ENCODE results near the gene PAX9.

PAX9 gene

GRCh38 chr14:36649872-36650650 is 11.6 kb upstream of the PAX9 start:
- H3K27me3 ChIP-seq (ENCODE audit: insufficient read depth, low read length, poor library complexity) = no peaks in the 10 kb centered on the region

GRCh38 chr14:36652542-36653201 is 9.0 kb upstream of the PAX9 start:
- no peak overlapping the region for H3K27ac ChIP-seq (ENCODE audit: low read length)
- no peak for DNase-seq
- TF ChIP-seq CTCF (IDR thresholded peaks at IDR 0.05; ENCODE audit: borderline replicate concordance, extremely low read depth, low read length, poor library complexity, severe bottlenecking) = no peak
- TF ChIP-seq EZH2 (IDR thresholded peaks at IDR 0.05; ENCODE audit: borderline replicate concordance, low read depth, low read length, severe bottlenecking) = no peak
- no peak overlapping the region for H3K4me2 ChIP-seq (ENCODE audit: insufficient read depth, low read length)
- H2AFZ ChIP-seq (ENCODE audit: low read depth, low read length) = no peak overlapping the region
- H3K79me2 ChIP-seq (ENCODE audit: insufficient read depth, low read length) = no peaks in the 10 kb centered on the region
- H3K9me3 ChIP-seq (ENCODE audit: insufficient read depth, low read length, severe bottlenecking) = peaks cover 14% of the 10 kb centered on the region
- H3K4me1 ChIP-seq (ENCODE audit: insufficient read depth, low read length) = no peaks in the 10 kb centered on the region
- H3K4me3 ChIP-seq (ENCODE audit: low read depth in 1 of 2, low read length in 2 of 2) = no peak overlapping the region
- no peaks in the 10 kb centered on the region for H4K20me1 ChIP-seq (ENCODE audit: insufficient read depth, low read length)
- no peaks in the 10 kb centered on the region for H3K36me3 ChIP-seq (ENCODE audit: insufficient read depth, low read length)
- no peak overlapping the region for H3K9ac ChIP-seq (ENCODE audit: low read depth, low read length)
- no peak for ATAC-seq (ENCODE audit: insufficient read depth, low read depth)
- H3K27me3 ChIP-seq (ENCODE audit: insufficient read depth, low read length, poor library complexity) = no peaks in the 10 kb centered on the region

More at GRCh38 chr14:36649872-36650650, 11.6 kb upstream of the PAX9 start:
- H3K4me3 ChIP-seq (ENCODE audit: low read depth in 1 of 2, low read length in 2 of 2) = no peak overlapping the region
- no peak for DNase-seq
- no peaks in the 10 kb centered on the region for H3K36me3 ChIP-seq (ENCODE audit: insufficient read depth, low read length)
- H3K9me3 ChIP-seq (ENCODE audit: insufficient read depth, low read length, severe bottlenecking) = peaks cover 5% of the 10 kb centered on the region
- H4K20me1 ChIP-seq (ENCODE audit: insufficient read depth, low read length) = no peaks in the 10 kb centered on the region
- no peaks in the 10 kb centered on the region for H3K4me1 ChIP-seq (ENCODE audit: insufficient read depth, low read length)
- no peak for ATAC-seq (ENCODE audit: insufficient read depth, low read depth)
- no peaks in the 10 kb centered on the region for H3K79me2 ChIP-seq (ENCODE audit: insufficient read depth, low read length)
- no peak overlapping the region for H2AFZ ChIP-seq (ENCODE audit: low read depth, low read length)
- no peak overlapping the region for H3K27ac ChIP-seq (ENCODE audit: low read length)
- no peak overlapping the region for H3K9ac ChIP-seq (ENCODE audit: low read depth, low read length)
- no peak overlapping the region for H3K4me2 ChIP-seq (ENCODE audit: insufficient read depth, low read length)
- no peak for TF ChIP-seq CTCF (IDR thresholded peaks at IDR 0.05; ENCODE audit: borderline replicate concordance, extremely low read depth, low read length, poor library complexity, severe bottlenecking)
- no peak for TF ChIP-seq EZH2 (IDR thresholded peaks at IDR 0.05; ENCODE audit: borderline replicate concordance, low read depth, low read length, severe bottlenecking)

GRCh38 chr14:36653413-36653812 is 8.2 kb upstream of the PAX9 start:
- DNase-seq (no peak), ATAC-seq (ENCODE audit: insufficient read depth, low read depth) (no peak)
- no peaks in the 10 kb centered on the region for H3K79me2 ChIP-seq (ENCODE audit: insufficient read depth, low read length)
- no peak overlapping the region for H3K27ac ChIP-seq (ENCODE audit: low read length)
- H3K4me3 ChIP-seq (ENCODE audit: low read depth in 1 of 2, low read length in 2 of 2) = no peak overlapping the region
- TF ChIP-seq CTCF (IDR thresholded peaks at IDR 0.05; ENCODE audit: borderline replicate concordance, extremely low read depth, low read length, poor library complexity, severe bottlenecking) (no peak), EZH2 (IDR thresholded peaks at IDR 0.05; ENCODE audit: borderline replicate concordance, low read depth, low read length, severe bottlenecking) (no peak)
- H3K9ac ChIP-seq (ENCODE audit: low read depth, low read length) = no peak overlapping the region
- H3K4me2 ChIP-seq (ENCODE audit: insufficient read depth, low read length) = no peak overlapping the region
- peaks cover 14% of the 10 kb centered on the region for H3K9me3 ChIP-seq (ENCODE audit: insufficient read depth, low read length, severe bottlenecking)
- H4K20me1 ChIP-seq (ENCODE audit: insufficient read depth, low read length) = no peaks in the 10 kb centered on the region
- no peaks in the 10 kb centered on the region for H3K36me3 ChIP-seq (ENCODE audit: insufficient read depth, low read length)
- H2AFZ ChIP-seq (ENCODE audit: low read depth, low read length) = no peak overlapping the region
- no peaks in the 10 kb centered on the region for H3K4me1 ChIP-seq (ENCODE audit: insufficient read depth, low read length)
- no peaks in the 10 kb centered on the region for H3K27me3 ChIP-seq (ENCODE audit: insufficient read depth, low read length, poor library complexity)
